Measurements from ENCODE around the gene AXL. TPM values are rescaled to one million over a fixed set of nuclear protein-coding genes. Genes with fewer than 3 reads are reported as not detected.
A peak's percentile ranks its signal among the peaks of the same experiment; 100 is the strongest.

The AXL gene
- total and polyA plus RNA-seq, 2 donors (not counting 3 experiments of a cell fraction or from before 2014, with no cell fraction given) = 86.9 to 172 TPM

DNA sequence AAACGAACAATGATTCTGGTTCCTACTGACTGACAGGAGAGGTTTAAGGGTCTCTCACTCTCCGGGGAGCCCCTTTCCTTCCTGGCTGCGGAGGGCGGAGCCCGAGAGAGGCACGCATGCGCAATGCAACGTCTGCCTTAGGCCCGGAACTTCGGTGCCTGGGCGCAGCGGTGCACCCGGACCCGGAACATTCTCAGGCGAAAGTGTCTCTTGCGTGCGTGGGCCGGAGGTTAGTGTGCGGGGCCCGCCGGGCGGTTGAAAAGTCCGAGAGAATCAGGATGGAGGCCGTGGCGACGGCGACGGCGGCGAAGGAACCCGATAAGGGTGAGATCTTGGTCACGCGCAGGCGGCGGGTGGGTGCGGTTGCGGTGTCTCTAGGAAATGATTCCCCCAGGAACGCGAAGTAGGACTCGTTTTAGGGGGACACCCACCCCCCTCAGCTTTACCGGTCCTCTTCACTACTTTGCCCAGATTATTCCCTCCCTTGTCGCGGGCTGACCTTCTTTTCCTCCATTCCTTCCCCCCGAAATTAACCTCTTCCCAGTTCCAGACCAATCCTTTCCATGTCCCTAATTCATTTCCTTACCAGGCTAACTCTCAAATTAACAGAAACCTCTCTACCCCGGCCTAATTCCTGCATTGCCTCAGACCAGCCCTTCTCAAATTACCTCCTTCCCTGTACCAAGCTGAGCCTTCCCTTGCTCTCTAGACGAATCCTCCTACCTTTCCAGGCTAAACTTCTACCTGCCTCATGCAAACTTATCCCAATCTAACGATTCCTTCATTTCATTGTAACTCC, 91.2 kb downstream of the AXL start, which contains the start of gene CCDC97:
Gene CCDC97 (plus strand): TSS at position 140 of the 799 bp plus-strand sequence. CDS start 139 bp downstream, at position 279.
- no TSS peak for BruUV-seq (replicated peaks)
- DNase-seq (ENCODE audit: low read depth, low spot score) = peak; percentile 91
- peaks cover 37% of the 10 kb centered on the region for H3K79me2 ChIP-seq (ENCODE audit: control insufficient read depth, insufficient read depth, low read length)

More for the DNA sequence above, 91.2 kb downstream of the AXL start, which contains the start of gene CCDC97:
- Histone ChIP-seq H3K27me3 (ENCODE audit: control insufficient read depth in 2 of 2, insufficient read depth in 2 of 2, low read length in 2 of 2) (no peaks in the 10 kb centered on the region), H3K4me1 (ENCODE audit: control insufficient read depth, extremely low read depth, insufficient read depth, low read length) (peaks cover 42% of the 10 kb centered on the region), H3K4me2 (ENCODE audit: insufficient read depth, low read length) (peak within 1 kb of the TSS; percentile 95), H3K9me3 (replicated peaks; ENCODE audit: control insufficient read depth, insufficient read depth, low read length) (no peaks in the 10 kb centered on the region), H3K9me1 (replicated peaks; ENCODE audit: control insufficient read depth, extremely low read depth, insufficient read depth, low read length) (no peaks in the 10 kb centered on the region), H4K20me1 (replicated peaks; ENCODE audit: control insufficient read depth, extremely low read depth, insufficient read depth, low read length) (no peaks in the 10 kb centered on the region), H2AFZ (ENCODE audit: low read depth, low read length) (peak within 1 kb of the TSS; percentile 51), H3K9ac (replicated peaks; ENCODE audit: extremely low read depth, insufficient read depth, low read length) (peak within 1 kb of the TSS; percentile 83), H3K36me3 (ENCODE audit: control insufficient read depth in 2 of 2, extremely low read depth in 1 of 2, insufficient read depth in 2 of 2, low read length in 2 of 2) (peaks cover 16 to 22% of the 10 kb centered on the region in 2 experiments), H3K4me3 (replicated peaks in 1 of 3; ENCODE audit: insufficient read depth in 1 of 3, low read depth in 1 of 3, low read length in 3 of 3) (peak within 1 kb of the TSS; percentile 71 to 97 (median 81)), H3K27ac (ENCODE audit: insufficient read depth, low read depth, low read length) (peak within 1 kb of the TSS; percentile 57)
- dilution Hi-C loops (cut with MboI; ENCODE audit: extremely low pct_ligation_motif_present, low sequenced_read_pairs) = no loop called here
- peak; percentile 95 for FAIRE-seq
- TF ChIP-seq POLR2A (IDR thresholded peaks at IDR 0.05; ENCODE audit: low read depth, low read length) = peak; percentile 98
- TF ChIP-seq POLR2AphosphoS5 (IDR thresholded peaks at IDR 0.05; ENCODE audit: insufficient read depth, low read depth, low read length) = peak; percentile 96
- no peak for TF ChIP-seq GATA2 (IDR thresholded peaks at IDR 0.05; ENCODE audit: insufficient read depth, insufficient read length, low read depth, low read length)
- no peak for TF ChIP-seq FOS (IDR thresholded peaks at IDR 0.05; ENCODE audit: borderline replicate concordance, insufficient read depth, low read length)
- TF ChIP-seq MYC (IDR thresholded peaks at IDR 0.05; ENCODE audit: low read depth, low read length) = peak; percentile 57
- TF ChIP-seq MAX (IDR thresholded peaks at IDR 0.05; ENCODE audit: insufficient read depth, insufficient read length) = peak; percentile 13
- TF ChIP-seq, protein P1, sequence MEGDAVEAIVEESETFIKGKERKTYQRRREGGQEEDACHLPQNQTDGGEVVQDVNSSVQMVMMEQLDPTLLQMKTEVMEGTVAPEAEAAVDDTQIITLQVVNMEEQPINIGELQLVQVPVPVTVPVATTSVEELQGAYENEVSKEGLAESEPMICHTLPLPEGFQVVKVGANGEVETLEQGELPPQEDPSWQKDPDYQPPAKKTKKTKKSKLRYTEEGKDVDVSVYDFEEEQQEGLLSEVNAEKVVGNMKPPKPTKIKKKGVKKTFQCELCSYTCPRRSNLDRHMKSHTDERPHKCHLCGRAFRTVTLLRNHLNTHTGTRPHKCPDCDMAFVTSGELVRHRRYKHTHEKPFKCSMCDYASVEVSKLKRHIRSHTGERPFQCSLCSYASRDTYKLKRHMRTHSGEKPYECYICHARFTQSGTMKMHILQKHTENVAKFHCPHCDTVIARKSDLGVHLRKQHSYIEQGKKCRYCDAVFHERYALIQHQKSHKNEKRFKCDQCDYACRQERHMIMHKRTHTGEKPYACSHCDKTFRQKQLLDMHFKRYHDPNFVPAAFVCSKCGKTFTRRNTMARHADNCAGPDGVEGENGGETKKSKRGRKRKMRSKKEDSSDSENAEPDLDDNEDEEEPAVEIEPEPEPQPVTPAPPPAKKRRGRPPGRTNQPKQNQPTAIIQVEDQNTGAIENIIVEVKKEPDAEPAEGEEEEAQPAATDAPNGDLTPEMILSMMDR (IDR thresholded peaks at IDR 0.05; ENCODE audit: extremely low read depth in 1 of 2, insufficient read depth in 1 of 2, low read depth in 1 of 2, low read length in 2 of 2) = no peak
- no peak for TF ChIP-seq EZH2 (IDR thresholded peaks at IDR 0.05; ENCODE audit: borderline replicate concordance, low read depth, low read length, severe bottlenecking)
- TF ChIP-seq JUN (IDR thresholded peaks at IDR 0.05; ENCODE audit: borderline replicate concordance, insufficient read depth, insufficient read length, low read depth) = no peak
- CTCF ChIA-PET = interaction anchor here (1.2 to 4.1 kb wide), 5 partner anchors 12 to 121 kb away, joined by 4 to 20 read pairs (median 5); no protein-coding TSS in a partner anchor
- POLR2A ChIA-PET = interaction anchor here (0.7 kb wide), 1 partner anchor 12 kb away, joined by 7 read pairs; no protein-coding TSS in a partner anchor
- intact Hi-C loops (cut with micrococcal nuclease) = loop anchor here (1.0 kb wide), 1 partner anchor 42 kb away; no protein-coding TSS in a partner anchor

Data from endothelial cell of umbilical vein (primary cell).